ENCODE data around the gene SSH2.

DNA sequence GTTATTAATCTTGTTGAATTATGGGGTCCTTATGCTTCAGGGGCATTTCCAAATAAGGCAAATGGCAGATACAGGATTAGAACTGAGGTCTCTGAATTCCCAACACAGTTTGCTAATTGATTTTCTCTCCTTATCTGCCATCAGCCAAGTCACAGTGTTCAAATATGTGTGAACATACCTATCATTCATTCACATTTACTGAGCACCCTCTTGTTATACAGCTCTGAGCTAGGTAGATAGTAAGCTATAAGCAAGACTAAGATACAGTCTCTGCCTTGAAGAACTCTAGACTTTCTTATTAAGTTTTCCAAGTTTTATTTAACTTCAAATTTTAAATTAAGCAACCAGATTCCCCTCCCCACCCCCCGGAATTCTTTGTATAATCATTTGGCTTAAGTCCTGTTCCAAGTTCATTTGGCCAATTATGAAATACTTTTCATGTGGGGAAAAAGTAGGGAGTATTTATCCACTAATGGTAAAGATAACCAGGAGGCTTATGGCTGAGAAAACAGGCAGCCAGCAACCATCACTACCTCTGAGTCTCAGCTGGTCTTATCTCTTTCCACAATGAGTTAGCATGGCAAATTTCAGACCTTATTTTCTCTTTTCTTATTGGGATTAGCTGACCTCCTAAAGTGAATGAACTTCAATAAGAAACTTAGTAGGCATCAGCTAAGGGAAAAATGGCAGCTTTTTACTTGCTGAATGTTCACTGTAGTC, 275.9 kb downstream of the SSH2 start:
- TF ChIP-seq GATA2 (IDR thresholded peaks at IDR 0.05; ENCODE audit: low read depth, low read length) (no peak), GATA3 (IDR thresholded peaks at IDR 0.05; ENCODE audit: low read depth, low read length) (no peak)
